ENCODE results near the gene OTUD5.
"Not testable (repeated sequence)": the region's sequence is repeated elsewhere in the genome, so short reads cannot be mapped to it uniquely, and the experiment has no call there.

OTUD5 gene

DNA sequence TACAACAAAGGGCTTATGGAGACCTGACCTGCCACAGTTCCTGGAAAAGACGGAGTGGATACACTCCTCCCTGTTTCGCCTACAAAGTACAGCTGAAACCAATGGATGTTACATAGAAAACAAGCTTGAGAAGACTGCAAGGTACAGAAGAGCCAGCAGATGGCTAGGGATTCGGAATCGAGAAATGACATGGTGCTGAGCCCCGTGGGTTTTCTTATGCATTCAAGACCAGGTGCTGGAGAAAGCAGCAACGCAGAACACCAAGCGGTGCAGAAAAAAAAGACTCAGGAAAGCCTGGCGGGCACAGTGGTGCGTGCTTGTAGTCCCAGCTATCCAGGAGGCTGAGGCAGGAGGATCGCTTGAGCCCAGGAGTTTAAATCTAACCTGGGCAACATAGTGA, 73.7 kb downstream of the OTUD5 start:
- DNase-seq: no peak

GRCh38 chrX:48876944-48877343, 80.5 kb downstream of the OTUD5 start:
- not testable (repeated sequence) for DNase-seq

All from fibroblast of upper back skin (primary cell).